ENCODE data around the gene TXNRD3.

Gene TXNRD3

GRCh38 chr3:126581569-126581968 is 73.4 kb downstream of the TXNRD3 start:
- no peak for FAIRE-seq

GRCh38 chr3:126580746-126581145 is 74.2 kb downstream of the TXNRD3 start:
- FAIRE-seq, result no peak

GRCh38 chr3:126578702-126579101 is 76.2 kb downstream of the TXNRD3 start:
- no peak for FAIRE-seq

- no peak for FAIRE-seq
Measured at GRCh38 chr3:126577261-126577660, 77.7 kb downstream of the TXNRD3 start.

GRCh38 chr3:126573492-126574117 is 81.3 kb downstream of the TXNRD3 start:
- no peak for FAIRE-seq

- FAIRE-seq, result no peak
Measured at GRCh38 chr3:126571078-126571477, 83.8 kb downstream of the TXNRD3 start.

- no peak for FAIRE-seq
Measured at GRCh38 chr3:126570103-126570541, 84.8 kb downstream of the TXNRD3 start.

GRCh38 chr3:126569390-126569975 is 85.4 kb downstream of the TXNRD3 start:
- FAIRE-seq, result no peak

- no peak for FAIRE-seq
Measured at GRCh38 chr3:126568776-126569342, 86.1 kb downstream of the TXNRD3 start.

- no peak for FAIRE-seq
Measured at GRCh38 chr3:126567696-126568438, 87.1 kb downstream of the TXNRD3 start.

GRCh38 chr3:126562737-126563276 is 92.1 kb downstream of the TXNRD3 start:
- no peak for FAIRE-seq

GRCh38 chr3:126558336-126559071 is 96.4 kb downstream of the TXNRD3 start, which contains the start of gene C3orf22:
C3orf22 (minus strand) TSS chr3:126558932; CDS start chr3:126553390, 5,542 bp downstream.
- FAIRE-seq, result no peak

GRCh38 chr3:126557761-126558160 is 97.2 kb downstream of the TXNRD3 start:
- FAIRE-seq, result no peak

- FAIRE-seq, result no peak
Measured at GRCh38 chr3:126557415-126557745, 97.5 kb downstream of the TXNRD3 start.

All from endometrium (tissue), 2 donors.